ENCODE data around the gene RGS3.
"Not testable (repeated sequence)": the region's sequence is repeated elsewhere in the genome, so short reads cannot be mapped to it uniquely, and the experiment has no call there.

The RGS3 gene

GRCh38 chr9:113634596-113635515 is 171.3 kb downstream of the RGS3 start:
- no peak overlapping the region for H3K4me3 ChIP-seq (ENCODE audit: low read depth, low read length)
- DNase-seq (ENCODE audit: low read depth) = no peak
- no peak for TF ChIP-seq CTCF (IDR thresholded peaks at IDR 0.05; ENCODE audit: low read depth, low read length, missing control alignments)

GRCh38 chr9:113635586-113635985 is 172.1 kb downstream of the RGS3 start:
- TF ChIP-seq CTCF (IDR thresholded peaks at IDR 0.05; ENCODE audit: low read depth, low read length, missing control alignments) = no peak
- no peak overlapping the region for H3K4me3 ChIP-seq (ENCODE audit: low read depth, low read length)
- no peak for DNase-seq (ENCODE audit: low read depth)

GRCh38 chr9:113636165-113636564 is 172.6 kb downstream of the RGS3 start:
- no peak for DNase-seq (ENCODE audit: low read depth)
- TF ChIP-seq CTCF (IDR thresholded peaks at IDR 0.05; ENCODE audit: low read depth, low read length, missing control alignments) = no peak
- no peak overlapping the region for H3K4me3 ChIP-seq (ENCODE audit: low read depth, low read length)

GRCh38 chr9:113636693-113637092 is 173.2 kb downstream of the RGS3 start:
- no peak overlapping the region for H3K4me3 ChIP-seq (ENCODE audit: low read depth, low read length)
- TF ChIP-seq CTCF (IDR thresholded peaks at IDR 0.05; ENCODE audit: low read depth, low read length, missing control alignments) = no peak
- DNase-seq (ENCODE audit: low read depth) = no peak

- no peak for TF ChIP-seq CTCF (IDR thresholded peaks at IDR 0.05; ENCODE audit: low read depth, low read length, missing control alignments)
- DNase-seq (ENCODE audit: low read depth) = no peak
- no peak overlapping the region for H3K4me3 ChIP-seq (ENCODE audit: low read depth, low read length)
Measured at GRCh38 chr9:113638490-113638889, 175.0 kb downstream of the RGS3 start.

GRCh38 chr9:113638897-113639296 is 175.4 kb downstream of the RGS3 start:
- DNase-seq (ENCODE audit: low read depth) = no peak
- no peak for TF ChIP-seq CTCF (IDR thresholded peaks at IDR 0.05; ENCODE audit: low read depth, low read length, missing control alignments)

GRCh38 chr9:113639411-113639970 is 176.0 kb downstream of the RGS3 start:
- DNase-seq (ENCODE audit: low read depth); H3K4me3 ChIP-seq (ENCODE audit: low read depth, low read length): not testable (repeated sequence)

More at GRCh38 chr9:113638897-113639296, 175.4 kb downstream of the RGS3 start:
- no peak overlapping the region for H3K4me3 ChIP-seq (ENCODE audit: low read depth, low read length)

Measured in GM12864 (cell line).